GM20000 (cell line): Measurements from ENCODE around the gene HSPB2.

ENCODE experiments used
- DNase-seq: peaks from one replicate; pipeline ENCODE4 v3.0.0; 2012; ENCODE audit warnings: low spot score
- CTCF ChIP-seq: IDR thresholded peaks from 2 replicates; pipeline ENCODE4 v1.5.1; 2012; ENCODE audit warnings: mild to moderate bottlenecking, control low read depth; ENCODE audit errors: extremely low read depth, missing control alignments

Gene HSPB2

GRCh38 chr11:111934306-111934705 lies 21.8 kb downstream of the HSPB2 start:
- DNase-seq: no peak
- TF ChIP-seq CTCF: no peak

- no peak for TF ChIP-seq CTCF
- DNase-seq: no peak
Measured at GRCh38 chr11:111935317-111936039, 22.9 kb downstream of the HSPB2 start.

GRCh38 chr11:111936040-111936540 lies 23.6 kb downstream of the HSPB2 start:
- TF ChIP-seq CTCF: no peak
- no peak for DNase-seq

- DNase-seq: no peak
- no peak for TF ChIP-seq CTCF
Measured at GRCh38 chr11:111937461-111937769, 24.9 kb downstream of the HSPB2 start.

GRCh38 chr11:111937844-111938243 lies 25.3 kb downstream of the HSPB2 start:
- no peak for TF ChIP-seq CTCF
- DNase-seq: no peak

- TF ChIP-seq CTCF: no peak
- peak; percentile 77 for DNase-seq
Measured at GRCh38 chr11:111938687-111939160, 26.2 kb downstream of the HSPB2 start.

GRCh38 chr11:111939836-111940604 lies 27.5 kb downstream of the HSPB2 start:
- no peak for DNase-seq
- no peak for TF ChIP-seq CTCF
